HG02885 (cell line): Measurements from ENCODE around the gene C12orf50.
"Not testable (repeated sequence)": the region's sequence is repeated elsewhere in the genome, so short reads cannot be mapped to it uniquely, and the experiment has no call there.

Experiments used
- ATAC-seq: cut with Tn5 transposase; IDR thresholded peaks from one replicate; pipeline ENCODE4 v1.9.1; 2021; ENCODE audit warnings: mild to moderate bottlenecking; ENCODE audit not compliant: unreplicated experiment, poor library complexity

The C12orf50 gene, protein sequence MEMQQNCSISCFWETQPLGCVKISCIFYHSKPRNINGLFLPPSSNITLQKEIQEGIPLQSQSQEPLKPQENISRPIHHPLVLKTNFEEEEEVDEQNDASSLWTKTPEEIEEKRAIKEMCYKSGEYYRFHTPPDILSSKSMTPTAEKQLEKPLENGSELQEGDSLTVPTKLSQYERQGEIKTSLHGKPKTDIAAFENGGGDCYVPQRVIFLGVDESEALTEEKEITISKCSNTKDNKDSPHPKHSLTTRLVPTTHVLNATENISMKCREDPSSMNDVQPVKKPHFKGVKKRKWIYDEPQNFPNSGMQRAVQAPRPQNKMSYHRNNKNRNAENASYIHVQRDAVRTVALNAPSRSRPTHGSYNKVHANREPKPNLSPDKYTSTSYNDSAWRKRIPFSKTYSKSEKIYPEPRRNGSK

DNA sequence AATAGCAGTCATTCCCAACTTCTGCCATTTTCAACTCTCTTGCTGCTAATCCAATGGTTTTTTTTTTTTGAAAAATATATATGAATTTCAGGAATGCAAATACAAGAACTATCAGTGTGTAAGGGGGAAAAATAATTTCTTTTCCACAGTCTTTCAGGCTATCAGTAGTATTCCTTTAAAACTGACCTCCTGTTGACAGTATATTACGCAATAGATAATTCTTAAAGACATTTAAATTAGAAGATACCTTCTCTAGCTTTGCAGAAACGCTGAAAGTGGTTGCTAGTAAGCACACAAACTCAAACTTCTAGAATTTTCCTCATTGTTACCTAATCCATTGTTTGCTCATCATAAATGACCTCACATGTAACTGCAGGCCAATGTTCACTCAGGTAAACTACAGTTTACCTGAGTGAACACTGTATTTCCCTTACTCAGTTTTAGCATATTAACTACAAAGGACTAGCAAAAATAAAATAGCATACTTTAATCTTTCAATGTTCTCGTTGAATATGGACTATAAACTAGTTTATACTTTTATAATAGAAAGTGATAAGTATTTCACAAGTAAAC, at the start of gene C12orf50:
C12orf50 (minus strand) TSS at position 309 of the 573 bp plus-strand sequence. CDS start 2,439 bp downstream, outside the sequence.
- no peak for ATAC-seq

DNA sequence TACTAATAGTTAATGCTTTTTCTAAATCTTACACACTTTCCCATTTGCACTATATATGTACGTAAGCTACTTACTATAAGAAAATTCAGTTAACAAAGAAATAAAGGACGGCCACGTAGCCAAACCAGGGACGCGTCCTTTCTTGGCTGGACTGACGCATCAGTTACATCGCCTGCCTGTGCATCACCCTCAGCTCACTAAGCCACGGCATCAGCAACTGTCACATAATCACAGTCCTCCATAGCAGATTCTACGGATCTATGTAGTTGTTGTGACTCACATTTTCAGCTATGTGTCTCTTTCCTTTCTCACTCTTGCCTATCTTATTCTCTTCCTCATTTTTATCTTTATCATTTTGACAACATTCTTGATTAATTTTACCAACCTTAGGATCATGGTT, 38.1 kb upstream of the C12orf50 start:
- ATAC-seq, result no peak

DNA sequence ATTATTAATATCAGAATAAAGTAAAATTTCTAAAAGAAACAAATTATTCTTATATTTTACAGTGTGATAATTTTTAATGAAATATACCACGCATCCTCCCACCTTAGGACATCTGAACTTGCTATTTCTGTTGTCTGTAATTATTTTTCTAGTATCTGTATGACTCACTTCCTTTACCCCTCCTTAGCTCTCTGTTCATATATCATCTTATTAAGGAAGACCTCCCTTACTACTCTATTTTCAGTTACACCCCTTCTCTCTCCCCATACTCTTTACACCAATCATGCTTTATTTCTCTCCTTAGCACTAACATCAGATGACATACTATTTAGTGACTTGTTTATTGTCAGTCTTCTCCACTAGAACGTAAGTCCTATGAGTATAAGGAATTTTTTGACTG, 34.2 kb upstream of the C12orf50 start:
- ATAC-seq, result peak; percentile 92

DNA sequence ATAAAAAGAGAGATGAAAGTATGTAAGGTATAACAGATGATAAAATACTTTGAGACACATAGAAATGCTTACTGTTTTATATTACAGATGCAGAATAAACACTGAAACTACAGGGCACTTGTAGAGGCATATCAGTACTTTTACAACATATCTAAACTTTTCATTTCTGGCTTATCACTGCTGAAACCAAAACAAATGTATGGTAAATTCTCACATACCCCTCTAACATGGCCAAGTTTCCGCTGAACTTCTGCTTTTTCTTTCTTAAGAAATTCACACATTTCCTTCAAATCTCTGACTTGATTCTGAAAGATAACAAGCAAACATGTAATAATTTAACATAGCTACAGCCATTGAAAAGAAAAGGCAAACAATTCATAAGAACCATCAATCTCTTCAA, 33.3 kb upstream of the C12orf50 start:
- peak; percentile 77 for ATAC-seq

DNA sequence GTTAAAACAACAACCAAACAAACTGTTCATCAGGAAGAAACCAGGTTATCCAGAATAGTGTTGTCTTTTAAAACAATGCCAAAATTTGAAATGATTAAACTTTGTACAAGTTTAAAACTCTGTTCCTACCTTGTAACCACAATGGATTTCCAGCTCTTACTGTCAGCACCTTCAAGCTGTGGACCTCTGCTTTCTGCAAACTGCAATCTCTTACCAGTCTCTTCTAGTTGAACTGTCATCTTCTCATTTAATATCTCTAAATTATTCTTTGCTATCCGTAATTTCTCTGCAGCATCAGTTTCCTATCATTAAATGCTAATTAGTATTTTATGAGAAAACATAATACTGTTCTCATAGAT, 29.5 kb upstream of the C12orf50 start:
- ATAC-seq, result no peak

DNA sequence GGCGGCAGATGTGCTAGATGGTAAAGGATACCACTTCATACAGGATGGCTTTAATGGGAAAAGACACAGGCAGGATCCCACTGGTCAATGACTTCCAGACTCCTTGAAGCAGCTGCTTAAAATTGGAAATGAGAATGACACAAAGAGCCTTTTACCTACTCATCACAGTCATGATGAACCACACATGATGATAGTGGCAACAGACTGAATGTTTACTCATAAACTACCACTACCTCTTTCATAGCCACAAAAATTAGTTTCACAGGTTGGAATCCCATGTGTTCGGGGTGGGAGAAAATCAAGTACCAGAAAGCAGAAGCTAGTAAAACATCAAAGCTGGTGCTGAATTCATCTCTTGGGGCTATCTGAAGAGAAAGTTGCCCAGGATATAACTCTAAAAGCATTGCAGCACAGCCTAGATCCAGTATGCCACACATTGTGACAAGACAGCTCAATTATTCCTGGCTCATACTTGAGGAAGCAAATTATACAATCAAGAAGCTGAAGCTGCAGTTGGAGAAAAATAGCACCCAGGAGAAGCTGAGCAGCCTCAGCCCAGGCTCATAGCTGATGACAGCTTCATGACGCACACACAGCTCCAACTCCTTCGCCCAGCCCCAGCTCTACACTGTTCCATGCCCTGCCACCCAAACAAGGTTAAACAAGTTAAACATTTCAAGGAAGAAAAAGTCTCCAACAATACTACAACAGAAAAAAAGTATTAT, 29.0 kb upstream of the C12orf50 start:
- no peak for ATAC-seq

DNA sequence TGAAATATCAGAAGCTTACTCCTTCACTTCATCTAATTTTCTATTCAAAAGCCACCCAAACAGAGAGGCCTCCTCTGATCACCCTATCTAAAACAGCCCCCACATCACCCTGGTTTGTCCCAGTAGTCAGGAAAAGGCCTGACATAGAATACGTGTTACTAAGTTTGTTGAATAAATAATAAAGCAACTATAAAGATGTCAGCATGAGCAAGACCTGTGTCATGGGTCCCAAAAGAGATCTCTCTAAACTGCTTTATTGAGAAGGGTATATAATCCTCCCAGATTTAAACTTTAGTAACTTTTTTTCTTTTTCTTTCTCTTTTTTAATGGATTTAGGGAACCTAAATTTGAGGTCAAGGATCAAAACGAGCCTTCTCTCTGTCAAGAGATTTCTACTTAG, 27.4 kb upstream of the C12orf50 start:
- no peak for ATAC-seq

DNA sequence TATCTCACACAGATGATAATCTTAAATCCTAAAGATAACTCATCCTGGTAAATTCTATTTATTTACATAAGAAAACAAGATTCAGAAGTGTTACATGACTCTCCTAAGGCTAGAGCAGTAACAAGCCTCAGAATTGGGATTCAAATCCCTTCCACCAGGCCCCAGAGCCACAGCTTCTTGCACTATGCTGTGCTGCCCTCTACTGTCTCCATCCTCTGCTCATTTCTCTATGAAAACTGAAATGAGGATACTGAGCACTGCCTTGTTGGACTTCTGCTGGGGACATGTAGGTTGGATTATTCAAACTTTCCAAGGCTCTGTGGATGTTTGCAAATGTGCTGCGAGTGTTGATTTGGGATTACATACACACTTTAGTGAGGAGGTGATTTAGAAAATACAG, 23.5 kb upstream of the C12orf50 start:
- ATAC-seq, result no peak

DNA sequence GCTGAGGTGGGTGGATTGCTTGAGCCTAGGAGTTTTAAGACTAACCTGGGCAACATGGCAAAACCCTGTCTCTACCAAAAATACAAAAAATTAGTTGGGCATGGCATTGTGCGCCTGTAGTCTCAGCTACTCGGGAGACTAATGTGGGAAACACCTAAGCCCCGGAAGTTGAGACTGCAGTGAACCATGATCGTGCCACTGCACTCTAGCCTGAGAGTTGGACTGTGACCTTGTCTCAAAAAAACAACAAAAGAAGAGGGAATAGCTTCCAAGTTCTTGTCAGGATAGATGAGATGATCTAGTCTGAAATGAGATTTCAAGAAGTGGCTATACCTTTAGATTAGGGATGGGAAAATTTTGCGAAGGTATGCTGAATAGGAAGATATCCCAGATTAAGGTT, 14.8 kb upstream of the C12orf50 start:
- no peak for ATAC-seq

DNA sequence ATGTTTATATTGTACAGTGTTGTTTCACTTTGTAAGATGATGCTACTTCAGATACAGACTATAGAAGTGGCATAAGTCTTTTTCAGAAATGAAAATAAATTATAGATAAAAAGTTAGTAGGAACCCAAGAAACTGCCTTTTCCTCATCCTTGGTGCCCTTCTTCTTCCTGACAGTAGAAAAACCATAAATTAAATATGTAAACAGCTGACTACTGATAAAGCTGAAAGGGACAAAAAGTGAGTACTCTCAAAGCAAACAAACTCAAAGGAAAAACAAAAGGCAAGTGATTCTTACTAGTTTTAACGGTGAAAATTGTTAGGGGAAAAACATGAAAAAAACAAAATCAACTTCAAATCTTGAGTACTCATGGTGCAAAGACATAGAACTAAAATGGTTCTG, 8.6 kb upstream of the C12orf50 start:
- no peak for ATAC-seq

DNA sequence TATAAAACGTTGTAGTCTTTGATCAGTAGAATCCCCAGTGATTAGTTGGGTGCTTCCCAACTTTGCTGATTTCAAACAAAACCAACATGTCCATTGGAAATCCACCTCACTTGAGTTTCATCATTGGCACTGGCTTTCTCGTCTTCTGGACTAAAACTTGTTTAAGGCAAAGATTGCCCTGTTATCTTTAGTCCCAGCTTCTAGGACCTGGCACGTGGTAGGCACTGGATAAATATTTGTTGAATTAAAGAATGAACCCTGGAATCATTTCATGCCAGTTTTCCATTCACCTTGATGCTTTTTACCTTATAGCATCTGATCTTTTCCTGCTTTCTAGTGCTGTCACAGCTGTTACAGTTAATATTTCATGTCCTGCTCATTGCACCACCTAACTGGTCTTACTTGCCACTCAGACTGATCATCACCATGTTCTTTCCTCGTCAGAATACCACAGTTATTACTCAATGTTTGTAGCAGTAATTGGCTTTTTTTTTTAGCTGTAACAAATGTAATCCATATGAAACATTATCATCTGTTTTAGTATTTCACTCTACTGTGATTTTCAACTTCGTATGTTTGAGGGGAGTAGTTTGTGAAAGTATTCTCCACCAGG, 7.3 kb upstream of the C12orf50 start:
- no peak for ATAC-seq

DNA sequence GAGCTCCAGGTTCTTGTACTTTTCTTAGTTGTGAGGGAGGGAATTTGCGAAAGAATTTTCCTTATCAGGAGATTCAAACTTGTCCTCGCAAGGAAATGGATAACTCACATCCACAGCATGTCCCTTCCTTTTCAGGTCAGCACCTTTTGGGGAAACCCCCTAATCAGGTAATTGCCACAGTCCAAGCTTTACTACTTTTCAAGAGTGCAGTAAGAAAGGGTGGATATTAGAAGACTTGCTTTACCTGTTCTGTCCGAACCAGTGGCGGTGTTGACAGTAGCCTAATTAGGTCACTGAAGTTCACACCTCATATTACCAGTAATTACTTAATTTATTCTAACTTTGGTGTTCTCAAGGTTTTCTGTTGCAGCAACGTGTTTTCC, 6.7 kb upstream of the C12orf50 start:
- peak; percentile 17 for ATAC-seq

DNA sequence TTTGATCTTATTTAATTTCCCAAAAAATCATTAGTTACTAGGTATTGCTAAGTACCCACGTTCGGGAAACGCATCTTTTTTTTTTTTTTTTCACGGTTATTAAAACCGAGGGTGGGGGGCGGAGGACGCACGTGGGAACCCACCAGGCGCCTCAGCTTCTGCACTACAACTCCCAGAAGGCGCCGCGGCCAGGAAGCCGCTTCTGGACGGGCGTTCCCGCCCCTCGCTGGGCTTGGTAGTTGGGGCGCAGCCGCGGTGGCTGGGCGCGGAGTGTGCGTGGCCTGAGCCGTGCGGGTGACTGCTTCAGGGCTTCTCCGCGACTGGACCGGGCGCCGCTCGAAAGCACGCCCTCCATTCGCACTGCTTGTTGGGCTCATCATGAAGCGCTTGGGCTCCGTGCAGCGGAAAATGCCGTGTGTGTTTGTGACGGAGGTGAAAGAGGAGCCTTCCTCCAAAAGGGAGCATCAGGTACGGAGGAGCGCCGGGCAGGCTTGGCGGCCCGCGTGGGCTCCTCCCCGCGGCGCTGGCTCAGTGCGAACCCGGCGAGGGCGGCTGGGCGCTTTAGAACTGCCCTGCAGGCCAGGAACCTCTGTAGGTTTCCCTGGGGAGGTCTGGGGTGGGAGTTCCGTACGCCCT, 6.2 kb upstream of the C12orf50 start:
- peak; percentile 99 for ATAC-seq

DNA sequence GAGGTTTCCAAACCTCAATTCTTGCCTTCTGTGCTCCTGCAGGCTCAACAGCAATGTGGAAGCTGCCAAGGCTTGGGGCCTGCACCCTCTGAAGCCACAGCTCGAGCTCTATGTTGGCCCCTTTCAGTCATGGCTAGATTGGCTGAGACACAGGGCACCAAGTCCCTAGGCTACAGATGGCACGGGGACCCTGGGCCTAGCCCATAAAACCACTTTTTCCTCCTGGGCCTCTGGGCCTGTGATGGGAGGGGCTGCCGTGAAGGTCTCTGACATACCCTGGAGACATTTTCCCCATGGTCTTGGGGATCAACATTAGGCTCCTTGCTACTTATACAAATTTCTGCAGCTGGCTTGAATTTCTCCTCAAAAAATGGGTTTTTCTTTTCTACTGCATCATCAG, 2.0 kb upstream of the C12orf50 start:
- ATAC-seq, result not testable (repeated sequence)

DNA sequence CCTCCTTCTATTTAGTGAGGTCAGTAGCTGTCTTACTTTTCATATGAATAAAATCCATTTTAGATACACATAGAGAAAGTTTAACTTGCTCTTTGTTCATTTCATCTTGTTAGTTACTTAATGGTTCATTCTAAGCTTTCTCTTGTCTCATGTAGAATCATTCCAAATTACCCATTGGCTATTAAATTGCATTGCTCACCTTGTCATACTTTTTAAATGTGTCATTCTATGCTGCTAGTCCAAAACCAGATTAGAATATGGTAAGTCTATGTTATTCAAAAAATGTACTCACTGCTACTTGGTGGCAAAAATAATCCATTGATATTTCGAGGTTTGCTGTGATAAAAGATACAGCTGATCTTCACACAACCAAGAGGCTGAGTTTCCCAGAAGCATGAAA, 3.0 kb downstream of the C12orf50 start:
- no peak for ATAC-seq

DNA sequence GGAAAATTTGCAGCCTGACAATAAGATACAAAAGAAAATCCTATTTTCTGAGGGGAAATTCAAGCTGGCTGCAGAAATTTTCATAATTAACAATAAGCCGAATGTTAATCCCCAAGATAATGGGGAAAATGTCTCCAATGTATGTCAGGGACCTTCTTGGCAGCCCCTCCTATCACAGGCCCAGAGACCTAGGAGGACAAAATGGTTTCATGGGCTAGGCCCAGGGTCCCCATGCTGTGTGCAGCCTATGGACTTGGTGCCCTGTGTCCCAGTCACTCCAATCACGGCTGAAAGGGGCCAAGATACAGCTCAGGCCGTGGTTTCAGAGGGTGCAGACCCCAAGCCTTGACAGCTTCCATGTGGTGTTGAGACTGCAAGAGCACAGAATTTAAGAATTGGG, 11.2 kb downstream of the C12orf50 start:
- ATAC-seq, result no peak

DNA sequence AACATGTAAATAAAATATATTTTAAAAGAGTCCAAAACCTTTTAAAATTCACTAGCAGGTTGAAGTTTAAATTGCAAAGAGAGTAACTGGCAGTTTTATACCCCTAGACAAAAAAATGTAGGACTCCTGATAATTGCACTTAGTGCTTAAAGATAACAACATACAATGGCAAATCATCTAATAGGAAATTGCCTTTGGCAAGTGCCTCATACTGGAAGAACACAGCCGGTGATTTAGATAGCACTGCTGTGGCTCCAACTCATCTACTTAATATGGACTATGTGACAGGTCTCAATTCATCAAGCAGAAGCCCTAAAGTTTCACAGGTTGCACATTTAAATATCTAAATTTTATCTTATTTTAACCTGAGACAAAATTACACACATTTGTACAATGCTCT, 13.4 kb downstream of the C12orf50 start:
- no peak for ATAC-seq

DNA sequence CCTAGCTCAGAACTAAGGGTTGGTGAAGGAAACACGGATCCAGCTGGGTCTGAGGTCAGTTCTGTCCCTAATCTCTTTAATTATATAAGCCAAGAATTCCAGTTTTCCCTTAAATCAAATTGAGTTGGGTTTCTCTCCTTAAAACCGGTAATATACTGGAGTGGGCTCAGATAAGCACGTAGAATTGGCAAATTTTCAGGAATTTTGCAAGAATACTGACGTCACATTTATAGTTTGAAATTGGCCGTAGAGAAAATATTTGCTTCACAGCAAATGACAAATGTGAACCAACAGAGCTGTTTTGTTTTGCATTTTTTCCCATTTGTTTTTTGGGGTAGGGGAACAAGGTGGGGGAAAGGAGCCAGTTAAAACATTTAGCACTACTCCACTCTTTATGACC, 17.4 kb downstream of the C12orf50 start:
- ATAC-seq, result no peak

DNA sequence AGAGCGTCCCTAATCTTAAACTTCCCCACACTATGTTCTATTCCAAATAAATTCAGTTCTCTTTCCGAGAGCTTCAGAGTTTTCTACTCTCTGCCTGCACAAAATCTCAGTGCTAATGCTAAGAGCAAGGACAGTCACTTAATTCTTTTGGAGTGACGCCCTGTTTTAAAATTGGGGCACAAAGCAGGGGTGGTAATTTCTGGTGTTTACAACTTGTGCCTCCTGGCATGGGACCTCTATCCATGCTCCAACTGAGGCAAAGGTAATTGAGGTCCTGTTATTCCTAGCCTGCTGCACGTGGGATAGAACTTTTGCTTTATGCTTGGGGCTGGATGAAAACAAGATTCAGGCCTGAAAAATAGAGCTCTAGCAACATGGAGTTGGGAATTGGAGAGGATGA, 22.9 kb downstream of the C12orf50 start:
- no peak for ATAC-seq

DNA sequence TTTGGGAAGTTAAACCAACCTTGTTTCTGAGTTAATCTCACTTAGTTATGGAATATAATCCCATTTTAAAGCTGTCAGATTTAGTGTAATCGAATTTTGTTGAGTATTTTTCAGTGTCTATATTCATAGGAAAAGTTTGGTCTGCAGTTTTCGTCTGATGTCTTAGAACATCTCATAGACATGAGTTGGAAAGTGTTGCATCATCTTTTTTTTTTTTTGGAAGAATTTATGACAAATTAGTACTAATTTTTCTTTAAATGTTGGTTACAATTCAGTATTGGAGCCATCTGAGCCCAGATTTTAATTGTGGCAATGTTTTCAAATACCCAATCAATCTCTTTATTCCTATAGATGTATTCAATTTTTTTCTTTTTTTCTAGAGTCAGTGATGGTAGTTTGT, 27.9 kb downstream of the C12orf50 start:
- no peak for ATAC-seq
